BJ (cell line): Measurements from ENCODE around the gene C11orf42. TPM values are rescaled to one million over a fixed set of nuclear protein-coding genes. Genes with fewer than 3 reads are reported as not detected.
"Not testable (repeated sequence)": the region's sequence is repeated elsewhere in the genome, so short reads cannot be mapped to it uniquely, and the experiment has no call there.

ENCODE experiments used
- CTCF ChIA-PET: fragments of 350-600 bp; formaldehyde crosslinking; extraction: SDS; loops from one replicate; lab custom pipeline; 2021; ENCODE audit warnings: antibody characterized with exemption, inconsistent platforms; lab: Yijun Ruan, JAX
- POLR2A ChIA-PET: fragments of 300-600 bp; sonication (Branson Sonifier 250); formaldehyde crosslinking; extraction: SDS; loops from one replicate; lab custom pipeline; 2021; ENCODE audit warnings: antibody characterized with exemption; lab: Charles Lee
- DNase-seq: peaks from one replicate; pipeline ENCODE4 v3.0.0-alpha.2; 2011; ENCODE audit warnings: low read depth
- H3K27me3 ChIP-seq: 2 replicates; pipeline ENCODE4 v1.6.0; 2011; ENCODE audit warnings: low read length; ENCODE audit not compliant: control insufficient read depth, insufficient read depth
- H3K36me3 ChIP-seq: 2 replicates; pipeline ENCODE4 v1.5.1; 2011; ENCODE audit warnings: low read length; ENCODE audit not compliant: control insufficient read depth, insufficient read depth
- H3K4me3 ChIP-seq: 2 replicates; pipeline ENCODE4 v1.5.1; 2011; ENCODE audit warnings: low read depth, mild to moderate bottlenecking, control low read depth, low read length
- CTCF ChIP-seq: IDR thresholded peaks from 2 replicates; pipeline ENCODE4 v1.5.1; 2011; ENCODE audit warnings: low read depth, mild to moderate bottlenecking, control low read depth, inconsistent platforms, low read length, moderate library complexity; ENCODE audit not compliant: insufficient read depth
- polyA plus RNA-seq: library from polyadenylated mRNA; depleted of rRNA; stranded (reverse); fragments of >200 nt; gene quantifications from 2 replicates; pipeline ENCODE4 v1.2.3, GENCODE V29; 2011

C11orf42 gene
- polyA plus RNA-seq, 1 experiment: not detected

- Histone ChIP-seq H3K4me3 (no peak overlapping the region), H3K27me3 (peaks cover 4% of the 10 kb centered on the region; the same call in 1 of the 2 replicates), H3K36me3 (no peaks in the 10 kb centered on the region)
- no peak for DNase-seq
- POLR2A ChIA-PET: no interaction called here
- CTCF ChIA-PET: interaction anchor here (1.2 to 3.5 kb wide), 4 partner anchors 10 to 112 kb away, joined by 3 to 21 read pairs (median 8); partner anchors contain the start of gene CCKBR
- no peak for TF ChIP-seq CTCF
Observed at GRCh38 chr11:6241316-6241715, 36.0 kb downstream of the C11orf42 start.

GRCh38 chr11:6245536-6245935 is 40.2 kb downstream of the C11orf42 start:
- H3K27me3 ChIP-seq: peaks cover 3% of the 10 kb centered on the region; the same call in 1 of the 2 replicates
- no peak overlapping the region for H3K4me3 ChIP-seq
- POLR2A ChIA-PET: no interaction called here
- CTCF ChIA-PET: interaction anchor here (1.5 kb wide), 2 partner anchors 10 to 108 kb away, joined by 3 read pairs; no protein-coding TSS in a partner anchor
- no peak for DNase-seq
- H3K36me3 ChIP-seq: no peaks in the 10 kb centered on the region
- no peak for TF ChIP-seq CTCF

- Histone ChIP-seq H3K27me3 (peaks cover 1% of the 10 kb centered on the region; the same call in 1 of the 2 replicates), H3K36me3 (no peaks in the 10 kb centered on the region), H3K4me3 (no peak overlapping the region)
- DNase-seq: no peak
- no peak for TF ChIP-seq CTCF
- ChIA-PET POLR2A (no interaction called here), CTCF (interaction anchor here (5.2 to 10.0 kb wide), 2 partner anchors 69 to 105 kb away, joined by 59 to 138 read pairs; no protein-coding TSS in a partner anchor)
Observed at GRCh38 chr11:6248248-6248647, 42.9 kb downstream of the C11orf42 start.

GRCh38 chr11:6248897-6249296 is 43.5 kb downstream of the C11orf42 start:
- H3K4me3 ChIP-seq, DNase-seq, H3K36me3 ChIP-seq, H3K27me3 ChIP-seq, POLR2A ChIA-PET: not testable (repeated sequence)
- CTCF ChIA-PET: interaction anchor here (1.5 to 10.0 kb wide), 5 partner anchors 13 to 113 kb away, joined by 6 to 138 read pairs (median 59); partner anchors contain the start of genes CNGA4 and FHIP1B

GRCh38 chr11:6249770-6250555 is 44.6 kb downstream of the C11orf42 start:
- ChIA-PET POLR2A (interaction anchor here (0.9 kb wide), 1 partner anchor 113 kb away, joined by 3 read pairs; no protein-coding TSS in a partner anchor), CTCF (interaction anchor here (0.5 to 10.0 kb wide), 14 partner anchors 13 to 112 kb away, joined by 3 to 138 read pairs (median 10); partner anchors contain the start of genes CNGA4 and FHIP1B)
- H3K4me3 ChIP-seq: no peak overlapping the region
- no peaks in the 10 kb centered on the region for H3K36me3 ChIP-seq
- H3K27me3 ChIP-seq: no peaks in the 10 kb centered on the region; the same call in 1 of the 2 replicates
- TF ChIP-seq CTCF: no peak
- no peak for DNase-seq
